Transverse colon (tissue), 4 donors: Measurements from ENCODE around the gene KIAA0408. TPM values are rescaled to one million over a fixed set of nuclear protein-coding genes. Genes with fewer than 3 reads are reported as not detected.
"Not testable (repeated sequence)": the region's sequence is repeated elsewhere in the genome, so short reads cannot be mapped to it uniquely, and the experiment has no call there.

ENCODE experiments used
- DNase-seq: peaks from one replicate; pipeline ENCODE4 v3.0.0-alpha.2; 2019
- H3K27ac ChIP-seq, 4 donors: fragments of 200-600 bp; sonication (generic); 2 replicates each; pipeline ENCODE4 v1.5.1; 2016 to 2018; ENCODE audit warnings: inconsistent platforms in 4 of 4
- H3K27me3 ChIP-seq: fragments of 200-600 bp; sonication (generic); 2 replicates; pipeline ENCODE4 v1.5.1; 2017; ENCODE audit warnings: inconsistent platforms
- H3K36me3 ChIP-seq, 4 donors: fragments of 200-600 bp; sonication (generic); 2 replicates each; pipeline ENCODE4 v1.5.1; 2017 to 2019; ENCODE audit warnings: inconsistent platforms in 4 of 4
- H3K4me1 ChIP-seq, 4 donors: fragments of 200-600 bp; sonication (generic); 2 replicates each; pipeline ENCODE4 v1.5.1; 2017 to 2020; ENCODE audit warnings: inconsistent platforms in 4 of 4
- H3K4me3 ChIP-seq, 4 donors: fragments of 200-600 bp; sonication (generic); 1 replicate in 1 of 4; 2 replicates in 3 of 4; pipeline versions ENCODE4 v1.5.1 to v1.6.1; 2017 to 2019; ENCODE audit warnings: inconsistent platforms in 4 of 4
- H3K9me3 ChIP-seq, 2 donors: fragments of 200-600 bp; sonication (generic); 2 replicates each; pipeline ENCODE4 v1.5.1; 2017 to 2019; ENCODE audit warnings: inconsistent platforms in 2 of 2
- EP300 ChIP-seq: sonication (generic); formaldehyde crosslinking; IDR thresholded peaks from one replicate; pipeline ENCODE4 v1.6.1; 2017; ENCODE audit warnings: antibody characterized with exemption, low read depth
- POLR2A ChIP-seq: fragments of 450-650 bp; IDR thresholded peaks from one replicate; pipeline ENCODE4 v1.6.1; 2016; ENCODE audit warnings: antibody characterized with exemption, mild to moderate bottlenecking, moderate library complexity
- POLR2AphosphoS5 ChIP-seq, 3 donors: sonication (generic); formaldehyde crosslinking; IDR thresholded peaks; one replicate each; pipeline ENCODE4 v1.6.1; 2016; ENCODE audit warnings: antibody characterized with exemption in 3 of 3
- WGBS, 2 donors: methylation state at CpG; one replicate each; pipeline ENCODE4 v1.1.5; 2018; ENCODE audit warnings: low coverage in 1 of 2; 5-methylcytosine and 5-hydroxymethylcytosine counted together
- in situ Hi-C, 4 donors: fragments of 200-750 bp; cut with MboI; loops; one replicate each; pipeline versions ENCODE4 v1.15.0 to v1.15.1; 2017; ENCODE audit warnings: low sequenced_read_pairs in 3 of 4, low pct_ligation_motif_present in 1 of 4, low pct_unique_long_range_greater_than_20kb in 1 of 4
- intact Hi-C: fragments of 100-400 bp; cut with DNase I; formaldehyde crosslinking; loops from one replicate; pipeline ENCODE4 v1.15.1; 2023; ENCODE audit warnings: low total_unique reads
- total RNA-seq, 4 donors: library from RNA; depleted of rRNA; stranded (reverse); fragments of >200 nt; gene quantifications; one replicate each; pipeline ENCODE4 v1.1.0, GENCODE V29; 2016
- TF ChIP-seq, protein P1 (sequence below), 5 experiments: fragments of 200-600 bp in 3 of 5; fragments of 450-650 bp in 2 of 5; sonication (generic) in 3 of 5; IDR thresholded peaks; 1 replicate in 2 of 5; 2 replicates in 3 of 5; pipeline ENCODE4 v1.5.1; 2016 to 2017; ENCODE audit warnings: antibody characterized with exemption in 5 of 5, inconsistent platforms in 3 of 5, mild to moderate bottlenecking in 2 of 5, moderate library complexity in 1 of 5

The KIAA0408 gene
- total RNA-seq, 4 donors from 2014 or later = 4.9 to 8.9 (median 7.3) TPM

DNA sequence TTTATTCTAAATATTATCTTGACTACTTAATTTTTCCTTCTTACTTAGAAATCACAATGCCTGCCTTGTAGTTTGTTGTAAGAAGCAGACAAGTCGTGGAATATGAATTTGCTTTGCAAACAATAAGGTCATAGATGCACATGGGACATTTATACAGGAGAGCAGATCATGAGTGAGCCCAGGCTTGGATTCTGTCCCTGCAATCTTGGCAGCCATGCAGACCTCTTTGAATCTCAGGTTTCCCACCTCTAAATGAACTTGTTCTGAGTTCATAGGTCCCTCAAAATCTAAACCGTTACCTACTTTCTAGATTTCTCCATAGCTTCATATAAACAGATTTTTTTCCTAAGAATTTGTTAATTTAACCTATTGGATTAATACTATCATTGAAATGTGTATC, 19.5 kb downstream of the KIAA0408 start:
- TF ChIP-seq, protein P1, sequence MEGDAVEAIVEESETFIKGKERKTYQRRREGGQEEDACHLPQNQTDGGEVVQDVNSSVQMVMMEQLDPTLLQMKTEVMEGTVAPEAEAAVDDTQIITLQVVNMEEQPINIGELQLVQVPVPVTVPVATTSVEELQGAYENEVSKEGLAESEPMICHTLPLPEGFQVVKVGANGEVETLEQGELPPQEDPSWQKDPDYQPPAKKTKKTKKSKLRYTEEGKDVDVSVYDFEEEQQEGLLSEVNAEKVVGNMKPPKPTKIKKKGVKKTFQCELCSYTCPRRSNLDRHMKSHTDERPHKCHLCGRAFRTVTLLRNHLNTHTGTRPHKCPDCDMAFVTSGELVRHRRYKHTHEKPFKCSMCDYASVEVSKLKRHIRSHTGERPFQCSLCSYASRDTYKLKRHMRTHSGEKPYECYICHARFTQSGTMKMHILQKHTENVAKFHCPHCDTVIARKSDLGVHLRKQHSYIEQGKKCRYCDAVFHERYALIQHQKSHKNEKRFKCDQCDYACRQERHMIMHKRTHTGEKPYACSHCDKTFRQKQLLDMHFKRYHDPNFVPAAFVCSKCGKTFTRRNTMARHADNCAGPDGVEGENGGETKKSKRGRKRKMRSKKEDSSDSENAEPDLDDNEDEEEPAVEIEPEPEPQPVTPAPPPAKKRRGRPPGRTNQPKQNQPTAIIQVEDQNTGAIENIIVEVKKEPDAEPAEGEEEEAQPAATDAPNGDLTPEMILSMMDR (IDR thresholded peaks at IDR 0.05) = no peak
- no peak for TF ChIP-seq EP300
- Histone ChIP-seq H3K9me3 (no peaks in the 10 kb centered on the region), H3K36me3 (no peaks in the 10 kb centered on the region), H3K27me3 (no peaks in the 10 kb centered on the region), H3K4me3 (no peak overlapping the region), H3K4me1 (peaks cover 0 to 4% (median 0%) of the 10 kb centered on the region in 4 donors), H3K27ac (no peak overlapping the region)
- 7 to 32% methylated on average over 2 of the region's 2 CpGs for WGBS, 2 donors
- no peak for DNase-seq
- intact Hi-C loops (no loop called here), in situ Hi-C loops (no loop called here)

GRCh38 chr6:127436578-127437110, 22.5 kb downstream of the KIAA0408 start:
- in situ Hi-C loops (no loop called here), intact Hi-C loops (no loop called here)
- Histone ChIP-seq H3K36me3 (no peaks in the 10 kb centered on the region), H3K4me3 (no peak overlapping the region), H3K4me1 (peaks cover 0 to 4% (median 0%) of the 10 kb centered on the region in 4 donors), H3K27ac (no peak overlapping the region), H3K9me3 (no peaks in the 10 kb centered on the region), H3K27me3 (no peaks in the 10 kb centered on the region)
- 83 to 90% methylated on average over 3 of the region's 3 CpGs for WGBS, 2 donors
- DNase-seq = no peak
- TF ChIP-seq POLR2A = no peak
- TF ChIP-seq, protein P1 (IDR thresholded peaks at IDR 0.05) = no peak
- TF ChIP-seq POLR2AphosphoS5 (IDR thresholded peaks at IDR 0.05) = no peak
- no peak for TF ChIP-seq EP300

DNA sequence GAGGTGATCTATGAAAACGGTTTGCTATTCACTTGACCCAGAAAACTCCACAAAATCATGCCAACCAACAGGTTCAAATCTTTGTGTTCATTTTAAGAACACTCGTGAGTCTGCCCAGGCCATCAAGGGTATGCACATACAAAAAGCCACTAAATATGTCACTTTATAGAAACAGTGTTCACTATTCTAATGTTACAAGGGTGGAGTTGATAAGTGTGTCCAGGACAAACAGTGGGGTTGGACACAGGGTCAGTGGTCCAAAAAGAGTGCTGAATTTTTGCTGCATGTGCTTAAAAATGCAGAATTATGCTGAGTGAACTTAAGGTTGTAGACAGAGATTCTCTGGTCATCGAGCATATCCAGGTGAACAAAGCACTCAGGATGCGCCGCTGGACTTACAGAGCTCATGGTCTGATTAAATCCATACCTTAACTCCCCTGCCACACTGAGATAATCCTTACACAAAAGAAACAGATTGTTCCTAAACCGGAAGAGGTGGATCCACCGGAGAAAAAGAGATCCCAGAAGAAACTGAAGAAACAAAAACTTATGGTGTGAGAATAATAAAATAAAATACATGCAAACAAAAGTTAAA, 23.5 kb downstream of the KIAA0408 start:
- Histone ChIP-seq H3K27me3 (no peaks in the 10 kb centered on the region), H3K9me3 (no peaks in the 10 kb centered on the region), H3K36me3 (no peaks in the 10 kb centered on the region), H3K4me1 (peaks cover 0 to 4% (median 0%) of the 10 kb centered on the region in 4 donors), H3K4me3 (no peak overlapping the region), H3K27ac (no peak overlapping the region)
- in situ Hi-C loops = no loop called here
- no peak for DNase-seq
- intact Hi-C loops = no loop called here
- WGBS, 2 donors = 82 to 83% methylated on average over 6 to 7 of the region's 7 CpGs
- no peak for TF ChIP-seq POLR2A
- no peak for TF ChIP-seq POLR2AphosphoS5 (IDR thresholded peaks at IDR 0.05)
- TF ChIP-seq, protein P1 (IDR thresholded peaks at IDR 0.05) = no peak
- no peak for TF ChIP-seq EP300

- Histone ChIP-seq H3K27me3 (no peaks in the 10 kb centered on the region), H3K9me3 (no peaks in the 10 kb centered on the region), H3K36me3 (no peaks in the 10 kb centered on the region), H3K27ac (no peak overlapping the region), H3K4me1 (peaks cover 0 to 4% (median 0%) of the 10 kb centered on the region in 4 donors), H3K4me3 (no peak overlapping the region)
- TF ChIP-seq, protein P1 (IDR thresholded peaks at IDR 0.05) = no peak
- TF ChIP-seq POLR2A (no peak), POLR2AphosphoS5 (IDR thresholded peaks at IDR 0.05) (no peak), EP300 (no peak)
- intact Hi-C loops (no loop called here), in situ Hi-C loops (no loop called here)
- DNase-seq = no peak
Measured at GRCh38 chr6:127434651-127435050, 24.5 kb downstream of the KIAA0408 start.

GRCh38 chr6:127428562-127428961, 30.6 kb downstream of the KIAA0408 start:
- in situ Hi-C loops, intact Hi-C loops, H3K4me1 ChIP-seq, H3K4me3 ChIP-seq, H3K27me3 ChIP-seq, H3K27ac ChIP-seq, H3K36me3 ChIP-seq, DNase-seq, H3K9me3 ChIP-seq: not testable (repeated sequence)
- WGBS, 2 donors = 83 to 84% methylated on average over 8 to 9 of the region's 9 CpGs
